AG08395 (cell line): Measurements from ENCODE around the gene TXNRD2.

ENCODE experiments used
- DNase-seq: peaks from one replicate; pipeline ENCODE4 v3.0.0; 2012; ENCODE audit warnings: mixed read lengths, low spot score

TXNRD2 gene

GRCh38 chr22:19966908-19967750 is 25.5 kb upstream of the TXNRD2 start:
- no peak for DNase-seq

GRCh38 chr22:19965771-19966709 is 24.4 kb upstream of the TXNRD2 start:
- DNase-seq, result no peak

GRCh38 chr22:19964701-19965386 is 23.2 kb upstream of the TXNRD2 start:
- DNase-seq, result no peak

- no peak for DNase-seq
Observed at GRCh38 chr22:19963863-19964642, 22.4 kb upstream of the TXNRD2 start.

- peak; percentile 51 for DNase-seq
Observed at GRCh38 chr22:19962909-19963806, 21.5 kb upstream of the TXNRD2 start.

GRCh38 chr22:19962246-19962908 is 20.8 kb upstream of the TXNRD2 start:
- DNase-seq, result peak; percentile 81

GRCh38 chr22:19961868-19962245 is 20.2 kb upstream of the TXNRD2 start:
- no peak for DNase-seq

GRCh38 chr22:19961201-19961580 is 19.6 kb upstream of the TXNRD2 start:
- no peak for DNase-seq

- no peak for DNase-seq
Observed at GRCh38 chr22:19960491-19961200, 19.0 kb upstream of the TXNRD2 start.

GRCh38 chr22:19959587-19960490 is 18.2 kb upstream of the TXNRD2 start:
- no peak for DNase-seq

GRCh38 chr22:19959043-19959586 is 17.5 kb upstream of the TXNRD2 start:
- peak; percentile 43 for DNase-seq

- no peak for DNase-seq
Observed at GRCh38 chr22:19958083-19959042, 16.7 kb upstream of the TXNRD2 start.

- no peak for DNase-seq
Observed at GRCh38 chr22:19957445-19957844, 15.8 kb upstream of the TXNRD2 start.

- no peak for DNase-seq
Observed at GRCh38 chr22:19955241-19956128, 13.9 kb upstream of the TXNRD2 start.

- no peak for DNase-seq
Observed at GRCh38 chr22:19951346-19951745, 9.7 kb upstream of the TXNRD2 start.
